Gastrocnemius medialis (tissue), 4 donors: ENCODE data around the gene EFCAB11.
"Not testable (repeated sequence)": the region's sequence is repeated elsewhere in the genome, so short reads cannot be mapped to it uniquely, and the experiment has no call there.

ENCODE experiments used
- CTCF ChIP-seq, 5 experiments: fragments of 450-650 bp in 3 of 5; fragments of 200-600 bp in 2 of 5; sonication (generic) in 2 of 5; IDR thresholded peaks in 4 of 5; conservative IDR thresholded peaks in 1 of 5; 1 replicate in 4 of 5; 2 replicates in 1 of 5; pipeline ENCODE4 v1.5.1; 2016 to 2019; ENCODE audit warnings: antibody characterized with exemption in 5 of 5, mild to moderate bottlenecking in 3 of 5, moderate library complexity in 3 of 5
- POLR2A ChIP-seq, 2 donors: fragments of 450-650 bp; IDR thresholded peaks; one replicate each; pipeline ENCODE4 v1.6.1; 2017; ENCODE audit warnings: antibody characterized with exemption in 2 of 2, mild to moderate bottlenecking in 2 of 2, moderate library complexity in 2 of 2

GRCh38 chr14:89893388-89893787 is 61.1 kb downstream of the EFCAB11 start:
- not testable (repeated sequence) for TF ChIP-seq CTCF (IDR thresholded peaks at IDR 0.05 in 4 of 5, conservative IDR thresholded peaks at IDR 0.05 in 1 of 5); POLR2A (IDR thresholded peaks at IDR 0.05)
